HCT116 (cell line): ENCODE results near the gene WSCD2. TPM values are rescaled to one million over a fixed set of nuclear protein-coding genes. Genes with fewer than 3 reads are reported as not detected.

ENCODE experiments used
- ATAC-seq: fragments of 200-7000 bp; cut with Tn5 transposase; 2 replicates; pipeline ENCODE4 v1.9.1; 2020; ENCODE audit warnings: mild to moderate bottlenecking, moderate library complexity
- BruUV-seq: library from RNA; stranded (reverse); fragments of 400-500 nt; replicated peaks from 2 replicates; lab custom pipeline; 2021; lab: Mats Ljungman, UMichigan
- CTCF ChIA-PET: fragments of 300-600 bp; sonication (Branson Sonifier 250); formaldehyde crosslinking; loops from one replicate; lab custom pipeline; 2021; ENCODE audit warnings: antibody characterized with exemption; lab: Charles Lee
- POLR2A ChIA-PET: fragments of 300-600, 350-600 bp; sonication (Branson Sonifier 250); formaldehyde crosslinking; loops from one replicate; lab custom pipeline; 2021; ENCODE audit warnings: antibody characterized with exemption; lab: Charles Lee
- RAD21 ChIA-PET, 2 experiments: fragments of 300-600 bp; sonication (Branson Sonifier 250); formaldehyde crosslinking; loops; one replicate each; lab custom pipeline; 2023; ENCODE audit warnings: low total read pairs in 2 of 2; ENCODE audit not compliant: uncharacterized antibody in 2 of 2, unreplicated experiment in 2 of 2, low non-redundant PET in 1 of 2; lab: Charles Lee
- DNase-seq: peaks from one replicate; pipeline ENCODE4 v3.0.0-alpha.2; 2010; ENCODE audit warnings: low read depth, low spot score
- H2AFZ ChIP-seq: fragments of 200-600 bp; shearing (Covaris generic), sonication (generic); 2 replicates; pipeline ENCODE4 v1.6.1; 2017; ENCODE audit warnings: low read depth, mixed run types, mixed read lengths, antibody characterized with exemption, low read length; ENCODE audit not compliant: poor library complexity, severe bottlenecking
- H3K27ac ChIP-seq: 2 replicates; pipeline ENCODE4 v1.5.1; 2012; ENCODE audit warnings: low read depth, low read length
- H3K27me3 ChIP-seq: fragments of 200-600 bp; sonication (generic); 2 replicates; pipeline ENCODE4 v1.6.1; 2016; ENCODE audit warnings: mixed run types, low read length, mixed read lengths; ENCODE audit not compliant: insufficient read depth
- H3K36me3 ChIP-seq, 2 experiments: fragments of 200-500 bp in 1 of 2; fragments of 200-600 bp in 1 of 2; sonication (Bioruptor generic) in 1 of 2; sonication (generic) in 1 of 2; 2 replicates each; pipeline versions ENCODE4 v1.5.1 to v1.6.1; 2014 to 2016; ENCODE audit warnings: low read length in 2 of 2, inconsistent platforms in 1 of 2, mixed read lengths in 1 of 2, mixed run types in 1 of 2; ENCODE audit not compliant: insufficient read depth in 2 of 2, control insufficient read depth in 1 of 2
- H3K4me1 ChIP-seq, 2 experiments: fragments of 200-600 bp in 1 of 2; sonication (generic) in 1 of 2; 2 replicates each; pipeline versions ENCODE4 v1.5.1 to v1.6.1; 2012 to 2017; ENCODE audit warnings: low read length in 2 of 2, inconsistent platforms in 1 of 2, mild to moderate bottlenecking in 1 of 2, mixed read lengths in 1 of 2, mixed run types in 1 of 2, moderate library complexity in 1 of 2; ENCODE audit not compliant: insufficient read depth in 2 of 2, control insufficient read depth in 1 of 2
- H3K4me2 ChIP-seq: fragments of 200-600 bp; sonication (generic); 2 replicates; pipeline ENCODE4 v1.6.1; 2017; ENCODE audit warnings: mixed run types, low read length, mixed read lengths
- H3K4me3 ChIP-seq, 2 experiments: fragments of 200-600 bp in 1 of 2; sonication (generic) in 1 of 2; replicated peaks in 1 of 2; 2 replicates each; pipeline ENCODE4 v1.5.1; 2011 to 2016; ENCODE audit warnings: low read length in 2 of 2, control low read depth in 1 of 2, low read depth in 1 of 2, mild to moderate bottlenecking in 1 of 2, mixed read lengths in 1 of 2, mixed run types in 1 of 2
- H3K79me2 ChIP-seq: fragments of 200-600 bp; sonication (generic); 2 replicates; pipeline ENCODE4 v1.6.1; 2017; ENCODE audit warnings: mild to moderate bottlenecking, mixed run types, low read length, moderate library complexity, mixed read lengths; ENCODE audit not compliant: insufficient read depth
- H3K9ac ChIP-seq: fragments of 200-600 bp; sonication (generic); 2 replicates; pipeline ENCODE4 v1.6.1; 2016; ENCODE audit warnings: low read length, mixed read lengths
- H3K9me2 ChIP-seq: fragments of 200-600 bp; sonication (generic), shearing (Covaris generic); 2 replicates; pipeline ENCODE4 v1.6.1; 2017; ENCODE audit warnings: mixed run types, mild to moderate bottlenecking, moderate library complexity; ENCODE audit not compliant: insufficient read depth
- H3K9me3 ChIP-seq, 2 experiments: fragments of 200-500 bp in 1 of 2; fragments of 200-600 bp in 1 of 2; sonication (Bioruptor generic) in 1 of 2; sonication (generic) in 1 of 2; 2 replicates each; pipeline ENCODE4 v1.6.1; 2014 to 2017; ENCODE audit warnings: low read length in 2 of 2, mixed read lengths in 2 of 2, inconsistent platforms in 1 of 2, low read depth in 1 of 2, mild to moderate bottlenecking in 1 of 2, mixed run types in 1 of 2, moderate library complexity in 1 of 2; ENCODE audit not compliant: control insufficient read depth in 1 of 2, insufficient read depth in 1 of 2
- H4K20me1 ChIP-seq: fragments of 200-600 bp; sonication (generic), shearing (Covaris generic); 2 replicates; pipeline ENCODE4 v1.6.1; 2017; ENCODE audit warnings: mixed run types, mild to moderate bottlenecking, moderate library complexity; ENCODE audit not compliant: insufficient read depth
- ATF3 ChIP-seq: IDR thresholded peaks from 2 replicates; pipeline ENCODE4 v1.6.1; 2012
- CBX3 ChIP-seq: IDR thresholded peaks from 2 replicates; pipeline ENCODE4 v1.6.1; 2012; ENCODE audit warnings: low read depth
- CTCF ChIP-seq, 3 experiments: fragments of 200-600 bp in 1 of 3; sonication (generic) in 1 of 3; IDR thresholded peaks in 2 of 3; conservative IDR thresholded peaks in 1 of 3; 2 replicates each; pipeline ENCODE4 v1.5.1; 2012 to 2017; ENCODE audit warnings: low read depth in 2 of 3, low read length in 2 of 3, antibody characterized with exemption in 1 of 3, borderline replicate concordance in 1 of 3, control low read depth in 1 of 3, mild to moderate bottlenecking in 1 of 3, mixed read lengths in 1 of 3, mixed run types in 1 of 3, moderate library complexity in 1 of 3; ENCODE audit not compliant: insufficient read depth in 1 of 3
- ELF1 ChIP-seq: IDR thresholded peaks from 2 replicates; pipeline ENCODE4 v1.6.1; 2012; ENCODE audit warnings: low read depth, borderline replicate concordance
- EZH2 ChIP-seq: fragments of 200-600 bp; sonication (generic); IDR thresholded peaks from 2 replicates; pipeline ENCODE4 v1.6.1; 2017; ENCODE audit warnings: antibody characterized with exemption, mixed run types
- FOSL1 ChIP-seq: IDR thresholded peaks from 2 replicates; pipeline ENCODE4 v1.6.1; 2012; ENCODE audit warnings: low read depth
- MAX ChIP-seq: IDR thresholded peaks from 2 replicates; pipeline ENCODE4 v1.6.1; 2012
- POLR2A ChIP-seq: IDR thresholded peaks from 2 replicates; pipeline ENCODE4 v1.7.0; 2011; ENCODE audit warnings: borderline replicate concordance; ENCODE audit not compliant: insufficient read depth, insufficient read length; ENCODE audit errors: extremely low read depth
- RAD21 ChIP-seq: IDR thresholded peaks from 2 replicates; pipeline ENCODE4 v1.6.1; 2012; ENCODE audit warnings: low read depth, mild to moderate bottlenecking
- REST ChIP-seq: IDR thresholded peaks from 2 replicates; pipeline ENCODE4 v1.6.1; 2012; ENCODE audit warnings: low read depth
- SIN3A ChIP-seq: IDR thresholded peaks from 2 replicates; pipeline ENCODE4 v1.6.1; 2012; ENCODE audit warnings: low read depth
- SP1 ChIP-seq: IDR thresholded peaks from 2 replicates; pipeline ENCODE4 v1.6.1; 2012; ENCODE audit warnings: low read depth
- SRF ChIP-seq: IDR thresholded peaks from 2 replicates; pipeline ENCODE4 v1.6.1; 2012; ENCODE audit warnings: low read depth
- TCF7L2 ChIP-seq: IDR thresholded peaks from 2 replicates; pipeline ENCODE4 v1.7.0; 2011; ENCODE audit warnings: borderline replicate concordance, inconsistent platforms; ENCODE audit not compliant: insufficient read depth, insufficient read length; ENCODE audit errors: extremely low read depth
- ZBTB33 ChIP-seq: IDR thresholded peaks from 2 replicates; pipeline ENCODE4 v1.6.1; 2011; ENCODE audit warnings: mild to moderate bottlenecking, low read length, moderate library complexity; ENCODE audit not compliant: insufficient replicate concordance; ENCODE audit errors: extremely low read depth
- intact Hi-C: fragments of 100-400 bp; cut with micrococcal nuclease; formaldehyde crosslinking; loops from 2 replicates; pipeline ENCODE4 v1.10.0; 2022
- total RNA-seq: library from RNA; stranded (reverse); gene quantifications from one replicate; pipeline ENCODE4 v1.2.1, GENCODE V29; 2021; ENCODE audit not compliant: unreplicated experiment

WSCD2 gene
- total RNA-seq, 1 experiment from 2014 or later, result 0.05 TPM

- no peak for TF ChIP-seq ZBTB33
- TF ChIP-seq TCF7L2, result no peak
- TF ChIP-seq ATF3, result no peak
These were observed 48.7 kb upstream of the WSCD2 start (continued) for GRCh38 chr12:108080363-108080762.

- Histone ChIP-seq H3K27me3 (peaks cover 9% of the 10 kb centered on the region), H3K9me3 (no peaks in the 10 kb centered on the region), H3K9ac (no peak overlapping the region), H2AFZ (no peak overlapping the region), H3K27ac (no peak overlapping the region), H4K20me1 (no peaks in the 10 kb centered on the region), H3K36me3 (no peaks in the 10 kb centered on the region), H3K79me2 (no peaks in the 10 kb centered on the region), H3K4me3 (no peak overlapping the region), H3K4me1 (no peaks in the 10 kb centered on the region), H3K4me2 (no peak overlapping the region), H3K9me2 (no peaks in the 10 kb centered on the region)
- RAD21 ChIA-PET, result no interaction called here
- ATAC-seq (no peak), DNase-seq (no peak)
- POLR2A ChIA-PET, result no interaction called here
- CTCF ChIA-PET, result no interaction called here
- no TSS peak for BruUV-seq
- intact Hi-C loops, result no loop called here
- no peak for TF ChIP-seq CBX3
- no peak for TF ChIP-seq EZH2
- TF ChIP-seq SP1, result no peak
- no peak for TF ChIP-seq ZBTB33
- no peak for TF ChIP-seq ELF1
- no peak for TF ChIP-seq POLR2A
- no peak for TF ChIP-seq CTCF (IDR thresholded peaks at IDR 0.05 in 2 of 3, conservative IDR thresholded peaks at IDR 0.05 in 1 of 3; ENCODE audit: borderline replicate concordance in 1 of 3, insufficient read depth in 1 of 3, low read depth in 2 of 3, low read length in 2 of 3)
- TF ChIP-seq SRF, result no peak
- TF ChIP-seq MAX, result no peak
- no peak for TF ChIP-seq RAD21
- TF ChIP-seq FOSL1, result no peak
- TF ChIP-seq TCF7L2, result no peak
- TF ChIP-seq REST, result no peak
- no peak for TF ChIP-seq SIN3A
These were observed 46.6 kb upstream of the WSCD2 start for GRCh38 chr12:108082485-108082884.
